HG02588 (cell line): ENCODE data around the gene GALK2.

ENCODE experiments used
- ATAC-seq: cut with Tn5 transposase; IDR thresholded peaks from one replicate; pipeline ENCODE4 v1.9.1; 2021; ENCODE audit warnings: mild to moderate bottlenecking, moderate library complexity; ENCODE audit not compliant: unreplicated experiment

The GALK2 gene

GRCh38 chr15:49278751-49279150 lies 108.7 kb downstream of the GALK2 start:
- no peak for ATAC-seq

DNA sequence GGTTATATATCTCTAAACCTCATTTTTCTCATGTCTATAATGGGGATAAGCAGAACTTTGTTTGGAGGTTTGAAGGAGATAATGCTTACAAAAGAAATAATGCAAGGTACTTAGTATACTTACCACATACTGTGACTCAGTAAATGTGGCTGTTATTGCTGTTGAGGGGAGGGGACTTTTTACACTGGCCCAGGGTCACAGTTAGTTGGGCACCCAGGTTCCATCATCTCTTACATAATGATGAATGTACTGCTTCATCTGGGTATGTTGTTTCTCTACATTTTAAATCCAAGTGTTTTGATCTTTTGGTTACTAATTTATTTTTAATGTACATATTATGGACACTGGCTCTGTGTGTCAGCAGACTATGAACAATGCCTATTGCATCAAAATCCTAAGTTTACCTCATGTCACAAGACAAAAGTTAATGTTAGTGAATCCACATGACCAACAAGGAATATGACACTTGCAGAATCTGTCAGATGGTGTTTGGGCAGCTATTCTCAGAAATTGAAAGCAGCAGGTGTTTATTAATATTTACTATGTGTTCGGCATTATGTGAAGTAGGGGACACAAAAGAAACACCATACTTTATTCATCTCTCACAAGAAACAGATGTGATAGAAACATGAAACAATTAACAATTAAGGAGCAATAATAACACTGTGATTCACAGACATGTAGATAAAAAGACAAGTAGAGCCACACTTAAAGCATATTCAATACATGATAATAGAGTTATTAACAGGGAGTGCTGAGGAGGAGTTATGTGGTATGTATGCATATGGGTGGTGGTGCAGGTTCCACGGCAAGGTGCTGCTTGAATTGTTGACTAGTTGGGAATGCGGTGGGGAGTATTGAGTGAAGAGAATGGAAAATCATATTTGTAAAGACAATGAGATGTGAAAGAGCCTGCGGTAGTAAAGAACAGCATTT lies 109.7 kb downstream of the GALK2 start:
- no peak for ATAC-seq

DNA sequence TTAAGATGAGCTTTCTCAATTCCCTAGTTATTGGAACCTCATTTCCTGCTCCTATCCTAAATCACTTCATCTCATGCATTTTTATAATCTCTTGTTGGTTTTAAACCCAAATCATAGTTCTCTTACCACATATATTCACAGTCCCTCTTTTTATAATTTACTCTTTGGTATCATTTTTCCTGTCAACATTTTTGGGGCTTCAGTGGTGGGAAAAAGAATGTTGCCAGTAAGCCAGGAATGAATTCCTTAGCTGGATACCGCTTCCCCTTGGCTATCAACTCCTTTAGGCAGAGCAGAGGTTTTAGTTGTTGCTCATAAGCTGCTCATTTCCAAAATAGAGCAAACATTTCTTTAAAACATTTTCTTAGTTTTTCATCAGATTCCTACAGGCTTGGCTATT lies 112.3 kb downstream of the GALK2 start:
- no peak for ATAC-seq

GRCh38 chr15:49286649-49287404 lies 116.8 kb downstream of the GALK2 start:
- ATAC-seq: no peak

DNA sequence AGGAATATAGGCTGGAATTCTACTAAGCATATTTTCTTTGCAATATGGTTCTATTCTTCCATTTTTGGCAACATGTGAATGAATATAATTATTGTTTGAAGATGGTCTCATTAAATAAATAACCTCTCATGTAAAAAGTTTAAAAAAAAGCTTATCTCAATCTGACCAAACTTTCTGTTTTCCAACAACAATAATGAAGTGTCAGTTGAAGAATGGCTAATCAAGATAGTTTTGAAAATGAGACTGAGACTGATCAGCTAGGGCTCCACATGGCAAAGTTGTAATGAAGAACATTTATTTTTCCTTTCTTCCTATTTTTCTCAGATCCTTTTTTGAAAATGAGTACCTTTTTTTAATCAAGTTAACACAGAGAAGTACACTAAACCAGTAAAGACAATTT lies 117.4 kb downstream of the GALK2 start:
- ATAC-seq: no peak

- no peak for ATAC-seq
These were observed 118.3 kb downstream of the GALK2 start for GRCh38 chr15:49288391-49288790.

DNA sequence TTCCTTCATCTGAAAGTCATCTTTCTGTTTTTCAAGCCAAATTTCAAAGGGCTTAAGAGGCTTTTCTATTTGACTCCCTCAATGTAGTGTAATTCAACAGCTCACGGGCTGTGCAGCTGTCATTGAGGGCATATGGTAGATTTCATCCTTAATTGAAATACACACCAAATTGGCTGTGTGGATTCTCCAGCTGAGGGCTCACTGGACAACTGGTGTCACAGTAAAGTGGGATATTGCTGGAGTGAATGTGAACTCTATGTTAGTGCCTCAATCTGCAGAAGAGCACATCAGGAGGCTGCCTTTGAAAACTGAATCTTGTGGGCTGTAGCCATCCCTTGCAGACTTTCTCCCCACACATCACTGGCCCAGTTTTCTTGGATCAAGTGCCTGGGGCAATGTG lies 120.1 kb downstream of the GALK2 start:
- ATAC-seq: no peak

GRCh38 chr15:49293941-49294340 lies 123.9 kb downstream of the GALK2 start:
- ATAC-seq: no peak

DNA sequence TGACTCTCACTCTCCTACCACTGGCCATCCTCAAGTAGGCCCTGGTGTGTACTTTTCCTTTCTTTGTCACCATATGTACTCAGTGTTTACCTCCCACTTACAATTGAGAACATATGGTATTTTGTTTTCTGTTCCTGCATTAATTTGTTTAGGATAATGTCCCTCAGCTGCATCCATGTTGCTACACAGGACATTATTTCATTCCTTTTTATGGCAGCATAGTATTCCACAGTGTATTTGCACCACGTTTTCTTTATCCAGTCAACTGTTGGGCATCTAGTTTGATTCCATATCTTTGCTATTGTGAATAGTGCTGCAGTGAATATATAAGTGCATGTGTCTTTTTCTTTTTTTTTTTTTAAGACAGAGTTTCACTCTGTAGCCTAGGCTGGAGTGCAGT lies 126.2 kb downstream of the GALK2 start:
- no peak for ATAC-seq

DNA sequence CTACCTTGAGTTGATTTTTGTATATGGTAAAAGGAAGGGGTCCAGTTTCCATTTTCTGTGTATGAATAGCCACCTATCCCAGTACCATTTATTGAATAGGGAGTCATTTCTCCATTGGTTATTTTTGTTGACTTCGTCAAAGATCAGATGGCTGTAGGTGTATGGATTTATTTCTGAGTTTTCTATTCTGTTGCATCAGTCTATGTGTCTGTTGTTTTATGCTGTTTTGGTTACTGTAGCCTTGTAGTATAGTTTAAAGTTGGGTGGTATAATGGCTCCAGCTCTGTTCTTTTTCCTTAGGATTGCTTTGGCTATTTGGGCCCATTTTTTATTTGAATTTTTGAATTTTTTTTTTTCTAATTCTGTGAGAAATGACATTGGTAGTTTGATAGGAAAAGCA lies 127.5 kb downstream of the GALK2 start:
- ATAC-seq: no peak

GRCh38 chr15:49300856-49301255 lies 130.8 kb downstream of the GALK2 start:
- no peak for ATAC-seq

DNA sequence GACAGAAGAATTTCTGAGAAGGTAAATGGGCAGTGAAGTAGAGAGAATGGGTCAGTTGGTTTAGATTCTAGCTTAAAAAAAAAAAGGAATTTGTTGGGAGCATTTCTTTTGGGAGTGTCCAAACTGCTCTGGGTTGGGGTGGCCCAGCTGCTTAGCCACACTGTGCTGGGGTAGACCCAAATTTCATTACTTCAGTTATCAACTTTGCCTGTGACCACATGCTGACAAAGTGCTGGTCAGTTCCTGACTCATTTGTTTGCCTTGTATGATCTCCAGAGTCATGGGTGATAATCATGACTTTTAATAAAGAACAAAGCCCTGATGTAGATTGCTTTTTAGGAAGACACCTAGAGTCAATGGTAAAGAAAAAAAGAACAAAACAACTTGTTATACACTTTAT lies 131.5 kb downstream of the GALK2 start:
- ATAC-seq: no peak

GRCh38 chr15:49303003-49303402 lies 133.0 kb downstream of the GALK2 start:
- ATAC-seq: no peak

DNA sequence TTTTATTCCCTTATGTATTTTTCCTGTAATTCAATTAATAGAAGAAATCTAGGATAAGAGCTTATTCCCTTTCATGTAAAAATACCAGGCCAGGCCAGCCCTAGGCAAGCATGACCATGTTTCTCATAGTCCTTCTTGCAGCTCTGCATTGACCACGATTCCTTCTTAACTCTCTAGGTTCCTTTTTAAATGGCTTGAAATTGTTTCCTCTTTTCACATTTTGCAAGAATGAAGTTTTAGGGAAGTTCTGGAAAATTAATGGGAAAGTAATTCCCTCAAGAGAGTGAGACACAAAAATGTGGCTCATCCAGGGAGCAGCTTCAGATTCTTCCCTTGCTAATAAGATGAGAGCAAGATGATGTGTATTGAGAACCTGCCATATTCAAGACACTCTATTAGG lies 136.5 kb downstream of the GALK2 start:
- ATAC-seq: no peak

- no peak for ATAC-seq
These were observed 138.6 kb downstream of the GALK2 start for GRCh38 chr15:49308686-49309085.

- ATAC-seq: no peak
These were observed 139.8 kb downstream of the GALK2 start for GRCh38 chr15:49309889-49310288.

DNA sequence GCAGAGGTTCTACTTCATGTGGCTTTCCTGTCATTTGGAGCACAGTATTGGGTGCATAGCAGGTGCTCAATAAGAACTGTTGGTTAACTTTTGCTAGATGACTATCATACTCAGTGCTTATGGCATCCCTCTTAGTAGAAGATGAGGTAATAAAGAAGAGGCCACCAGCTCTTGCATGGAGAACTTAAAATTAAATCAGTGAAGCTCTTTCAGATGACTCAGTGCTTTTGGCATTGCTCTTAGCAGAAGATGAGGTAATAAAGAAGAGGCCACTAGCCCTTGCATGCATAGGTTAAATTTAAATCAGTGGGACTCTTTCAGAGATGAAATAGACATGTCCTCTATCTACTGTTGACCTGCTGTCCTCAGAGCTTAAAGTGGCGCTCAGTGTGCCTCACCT lies 143.6 kb downstream of the GALK2 start:
- no peak for ATAC-seq

DNA sequence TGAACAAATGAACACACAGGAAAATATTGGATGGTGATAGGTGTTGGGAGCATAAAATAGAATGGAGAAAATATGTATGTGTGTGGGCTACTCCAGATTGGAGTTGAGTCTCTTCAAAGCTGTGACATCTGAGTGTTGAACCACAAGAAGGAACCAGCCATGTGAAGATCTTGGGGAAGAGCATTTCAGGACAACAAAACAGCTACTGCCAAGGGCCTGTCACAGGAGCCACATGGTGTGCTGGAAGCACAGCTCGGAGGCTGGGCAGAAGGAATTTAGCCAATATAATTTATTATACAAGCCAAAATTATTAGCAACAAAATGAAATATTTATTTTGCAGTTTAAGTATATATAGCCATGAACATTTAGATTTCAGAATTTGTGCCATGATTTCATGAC lies 144.7 kb downstream of the GALK2 start:
- no peak for ATAC-seq

DNA sequence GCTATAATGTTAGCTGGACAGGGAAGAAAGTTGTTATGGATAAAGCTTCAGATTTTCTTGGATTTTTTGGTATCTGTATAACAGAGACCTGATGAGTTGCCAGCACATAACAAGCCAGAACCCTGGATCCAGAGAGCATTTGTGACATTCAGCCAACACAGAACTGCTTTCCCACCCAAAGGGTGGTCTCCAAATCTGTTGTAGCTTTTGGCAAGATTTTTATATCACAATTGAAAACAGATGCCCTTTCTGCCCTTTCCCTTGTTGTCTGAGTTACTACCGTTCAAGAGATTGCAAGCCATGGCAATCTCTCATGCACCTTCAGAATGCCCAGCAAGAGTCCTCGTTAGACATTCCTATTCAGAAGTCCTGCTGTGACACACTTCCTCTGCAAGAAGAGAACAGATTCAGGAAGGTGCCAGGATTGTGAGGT lies 145.4 kb downstream of the GALK2 start:
- ATAC-seq: no peak

- ATAC-seq: no peak
These were observed 150.3 kb downstream of the GALK2 start for GRCh38 chr15:49320351-49320750.

DNA sequence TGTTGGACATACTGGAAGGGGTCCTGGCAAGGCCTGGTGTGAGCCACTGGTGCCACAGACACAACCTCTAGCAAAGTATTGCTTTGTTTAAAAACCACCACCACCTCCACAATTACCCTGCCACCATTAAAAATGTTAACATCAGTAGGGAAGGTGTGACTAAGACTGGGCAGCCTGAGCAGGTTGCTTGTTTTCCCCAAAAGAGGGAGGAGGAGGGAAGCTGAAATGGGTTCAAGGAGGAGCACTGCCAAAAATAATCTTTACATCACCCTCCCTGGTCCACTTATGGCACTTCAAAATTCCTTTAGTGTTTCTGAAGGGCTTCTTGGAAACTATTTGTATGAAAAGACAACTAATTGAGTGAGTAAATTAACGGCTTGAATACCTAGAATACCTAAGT lies 153.2 kb downstream of the GALK2 start:
- ATAC-seq: no peak

GRCh38 chr15:49327927-49328326 lies 157.9 kb downstream of the GALK2 start:
- no peak for ATAC-seq
